ENCODE measurements around the gene REPS2. TPM values are rescaled to one million over a fixed set of nuclear protein-coding genes. Genes with fewer than 3 reads are reported as not detected.

REPS2 gene
- polyA plus RNA-seq, 3 donors = 11.7 to 20.1 (median 18.4) TPM

GRCh38 chrX:16997313-16997712 is 50.9 kb downstream of the REPS2 start:
- DNase-seq (ENCODE audit: low read depth in 3 of 3, low spot score in 2 of 3) = no peak

- no peak for DNase-seq (ENCODE audit: low read depth in 3 of 3, low spot score in 2 of 3)
Measured at GRCh38 chrX:16999275-16999674, 52.8 kb downstream of the REPS2 start.

GRCh38 chrX:17000751-17001150 is 54.3 kb downstream of the REPS2 start:
- DNase-seq (ENCODE audit: low read depth in 3 of 3, low spot score in 2 of 3) = no peak

- no peak for DNase-seq (ENCODE audit: low read depth in 3 of 3, low spot score in 2 of 3)
Measured at GRCh38 chrX:17005712-17006368, 59.4 kb downstream of the REPS2 start.

- DNase-seq (ENCODE audit: low read depth in 3 of 3, low spot score in 2 of 3) = no peak
Measured at GRCh38 chrX:17007134-17007768, 60.8 kb downstream of the REPS2 start.

- DNase-seq (ENCODE audit: low read depth in 3 of 3, low spot score in 2 of 3) = no peak
Measured at GRCh38 chrX:17009856-17010625, 63.6 kb downstream of the REPS2 start.

- no peak for DNase-seq (ENCODE audit: low read depth in 3 of 3, low spot score in 2 of 3)
Measured at GRCh38 chrX:17012465-17012864, 66.0 kb downstream of the REPS2 start.

- DNase-seq (ENCODE audit: low read depth in 3 of 3, low spot score in 2 of 3) = no peak
Measured at GRCh38 chrX:17014216-17014615, 67.8 kb downstream of the REPS2 start.

GRCh38 chrX:17017134-17017533 is 70.7 kb downstream of the REPS2 start:
- no peak for DNase-seq (ENCODE audit: low read depth in 3 of 3, low spot score in 2 of 3)

GRCh38 chrX:17020356-17020755 is 73.9 kb downstream of the REPS2 start:
- no peak for DNase-seq (ENCODE audit: low read depth in 3 of 3, low spot score in 2 of 3)

- DNase-seq (ENCODE audit: low read depth in 3 of 3, low spot score in 2 of 3) = no peak
Measured at GRCh38 chrX:17020851-17021821, 74.7 kb downstream of the REPS2 start.

GRCh38 chrX:17021851-17022604 is 75.6 kb downstream of the REPS2 start:
- DNase-seq (ENCODE audit: low read depth in 3 of 3, low spot score in 2 of 3) = no peak

GRCh38 chrX:17023661-17024060 is 77.2 kb downstream of the REPS2 start:
- DNase-seq (ENCODE audit: low read depth in 3 of 3, low spot score in 2 of 3) = no peak

- peak in 1 of 3 donors; percentile 50 for DNase-seq (ENCODE audit: low read depth in 3 of 3, low spot score in 2 of 3)
Measured at GRCh38 chrX:17024886-17025285, 78.4 kb downstream of the REPS2 start.

GRCh38 chrX:17025621-17026302 is 79.3 kb downstream of the REPS2 start:
- DNase-seq (ENCODE audit: low read depth in 3 of 3, low spot score in 2 of 3) = no peak

GRCh38 chrX:17027931-17028330 is 81.5 kb downstream of the REPS2 start:
- DNase-seq (ENCODE audit: low read depth in 3 of 3, low spot score in 2 of 3) = no peak

- DNase-seq (ENCODE audit: low read depth in 3 of 3, low spot score in 2 of 3) = no peak
Measured at GRCh38 chrX:17028356-17028755, 81.9 kb downstream of the REPS2 start.

GRCh38 chrX:17030092-17030491 is 83.6 kb downstream of the REPS2 start:
- no peak for DNase-seq (ENCODE audit: low read depth in 3 of 3, low spot score in 2 of 3)

- DNase-seq (ENCODE audit: low read depth in 3 of 3, low spot score in 2 of 3) = no peak
Measured at GRCh38 chrX:17030580-17031270, 84.3 kb downstream of the REPS2 start.
